Right ventricle myocardium inferior (tissue), 1 donor: ENCODE results near the gene SLFN11. TPM values are rescaled to one million over a fixed set of nuclear protein-coding genes. Genes with fewer than 3 reads are reported as not detected.
A peak's percentile ranks its signal among the peaks of the same experiment; 100 is the strongest.
"Not testable (repeated sequence)": the region's sequence is repeated elsewhere in the genome, so short reads cannot be mapped to it uniquely, and the experiment has no call there.

Source experiments
- ATAC-seq: fragments of 200-7000 bp; cut with Tn5 transposase; one replicate; pipeline ENCODE4 v1.9.1; 2020; ENCODE audit warnings: mild to moderate bottlenecking, moderate library complexity
- DNase-seq: peaks from one replicate; pipeline ENCODE4 v3.0.0; 2021; ENCODE audit errors: missing footprints
- intact Hi-C: fragments of 100-400 bp; cut with DNase I; formaldehyde crosslinking; loops from one replicate; pipeline ENCODE4 v1.11.0; 2022
- total RNA-seq: library from RNA; stranded (reverse); fragmentation: NEBNext Ultra II Directional; extraction: Animal tissue kit (Norgen Biotek cat#: 25700); gene quantifications from one replicate; pipeline ENCODE4 v1.2.1, GENCODE V29; 2021
- donor health status: DM: no; HTN: yes; CAD: no; lungs with severe emphysema.

Gene SLFN11
- total RNA-seq, 1 donor from 2014 or later, result 18.1 TPM

DNA sequence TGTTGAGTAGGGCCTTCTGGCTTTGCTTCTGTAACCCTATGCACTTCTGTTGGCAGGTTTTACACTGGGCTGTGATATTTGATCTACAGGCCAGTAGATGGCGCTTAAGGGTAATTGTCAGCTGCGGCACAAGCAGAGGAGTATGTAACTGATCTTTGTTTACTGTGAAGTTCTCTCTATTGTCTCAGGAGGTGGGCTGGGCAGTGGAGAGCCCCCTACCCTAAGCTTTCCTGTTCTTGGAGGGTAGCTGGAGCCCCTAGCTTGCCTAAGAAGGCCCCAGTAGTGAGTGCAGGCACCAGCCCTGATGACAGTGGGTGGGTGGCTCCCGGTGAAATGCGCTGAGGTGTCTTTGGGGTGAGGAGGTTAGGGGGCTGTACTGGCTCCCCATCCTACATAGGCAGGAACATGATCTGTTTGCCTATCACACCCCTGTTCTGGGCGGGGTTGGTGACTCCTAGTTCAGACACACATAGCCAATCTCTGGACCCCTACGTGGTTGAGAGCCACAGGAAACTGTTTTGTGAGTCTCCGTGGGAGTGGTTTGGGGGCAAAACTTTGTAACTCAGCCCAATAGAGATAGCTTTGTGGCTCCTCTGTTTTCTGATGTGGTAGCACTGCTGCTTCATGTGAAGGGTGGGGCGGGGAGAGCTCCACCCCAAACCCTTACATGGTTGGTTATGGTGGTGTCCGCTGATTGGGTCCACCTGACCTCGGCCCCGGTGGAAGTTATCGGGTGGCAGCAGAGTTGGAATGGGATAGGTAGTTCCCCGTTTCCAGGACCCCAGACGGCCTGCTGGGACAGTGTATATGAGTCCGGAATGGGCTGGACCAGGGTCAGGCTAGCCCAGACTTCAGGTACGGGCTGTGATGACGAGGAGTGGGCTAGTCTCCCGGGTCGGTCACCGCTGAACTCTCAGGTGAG is 60.4 kb downstream of the SLFN11 start:
- intact Hi-C loops, result loop anchor here (1.0 to 5.0 kb wide), 7 partner anchors 33 to 434 kb away; partner anchors contain the start of genes SLFN11 and SLFN12
- ATAC-seq (peak; percentile 93), DNase-seq (peak; percentile 74)

DNA sequence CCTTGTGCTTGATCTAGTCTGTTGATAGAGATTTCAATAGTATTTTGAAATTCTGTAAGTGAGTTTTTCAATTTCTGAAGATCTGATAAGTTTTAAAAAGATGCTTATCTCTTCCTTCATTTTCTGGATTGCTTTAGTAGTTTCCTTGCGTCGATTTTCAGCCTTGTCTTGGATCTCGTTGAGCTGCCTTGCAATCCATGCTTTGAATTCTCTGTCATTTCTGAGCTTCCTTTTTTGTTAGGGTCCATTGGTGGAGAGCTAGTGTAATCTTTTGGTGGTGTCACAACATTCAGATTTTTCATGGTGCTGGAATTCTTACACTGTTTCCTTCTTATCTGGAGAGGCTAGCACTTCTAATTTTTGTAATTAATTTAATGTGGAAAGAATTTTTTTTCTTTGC is 61.1 kb downstream of the SLFN11 start:
- intact Hi-C loops, result loop anchor here (1.0 to 5.0 kb wide), 6 partner anchors 60 to 435 kb away; partner anchors contain the start of genes SLFN11 and SLFN12

DNA sequence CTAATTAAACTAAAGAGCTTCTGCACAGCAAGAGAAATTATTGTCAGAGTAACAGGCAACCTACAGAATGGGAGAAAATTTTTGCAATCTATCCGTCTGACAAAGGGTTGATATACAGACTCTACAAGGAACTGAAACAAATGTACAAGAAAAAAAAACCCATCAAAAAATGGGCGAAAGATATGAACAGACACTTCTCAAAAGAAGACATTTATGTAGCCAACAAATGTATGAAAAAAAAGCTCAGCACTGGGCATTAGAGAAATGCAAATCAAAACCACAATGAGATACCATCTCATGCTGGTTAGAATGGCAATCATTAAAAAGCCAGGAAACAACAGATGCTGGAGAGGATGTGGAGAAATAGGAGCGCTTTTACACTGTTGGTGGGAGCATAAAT is 64.1 kb downstream of the SLFN11 start:
- intact Hi-C loops, DNase-seq, ATAC-seq: not testable (repeated sequence)

More for the DNA sequence above, 61.1 kb downstream of the SLFN11 start:
- ATAC-seq (no peak), DNase-seq (no peak)

Other genes with a start within 250 kb of the SLFN11 start
- 3.1 TPM for gene NLE1, start 231.3 kb downstream of the SLFN11 start, total RNA-seq
- 223 TPM for gene UNC45B, start 225.8 kb downstream of the SLFN11 start, total RNA-seq
- not detected for gene SLC35G3, start 179.2 kb downstream of the SLFN11 start, total RNA-seq
- 11.2 TPM for gene SLFN5, start 130.5 kb downstream of the SLFN11 start, total RNA-seq
- 3.0 TPM for gene SLFN12, start 58.9 kb upstream of the SLFN11 start, total RNA-seq
- 6.7 TPM for gene SLFN13, start 75.1 kb upstream of the SLFN11 start, total RNA-seq
- gene SLFN12L, start 164.1 kb upstream of the SLFN11 start, total RNA-seq, result 0.32 TPM
- gene SLFN14, start 187.2 kb upstream of the SLFN11 start, total RNA-seq, result not detected
- 7.0 TPM for gene PEX12, start 204.9 kb upstream of the SLFN11 start, total RNA-seq
- gene AP2B1, start 213.7 kb upstream of the SLFN11 start, total RNA-seq, result 117 TPM